ENCODE data around the gene KREMEN1.

KREMEN1 gene

GRCh38 chr22:29194184-29194583 is 121.3 kb downstream of the KREMEN1 start:
- peak; percentile 2 for DNase-seq

GRCh38 chr22:29195118-29195963 is 122.5 kb downstream of the KREMEN1 start:
- DNase-seq, result no peak

GRCh38 chr22:29195964-29196666 is 123.3 kb downstream of the KREMEN1 start:
- no peak for DNase-seq

- no peak for DNase-seq
Measured at GRCh38 chr22:29197096-29197495, 124.3 kb downstream of the KREMEN1 start.

- no peak for DNase-seq
Measured at GRCh38 chr22:29198240-29198639, 125.4 kb downstream of the KREMEN1 start.

- no peak for DNase-seq
Measured at GRCh38 chr22:29199702-29200400, 127.0 kb downstream of the KREMEN1 start.

- no peak for DNase-seq
Measured at GRCh38 chr22:29200901-29201300, 128.1 kb downstream of the KREMEN1 start.

GRCh38 chr22:29201782-29202181 is 128.9 kb downstream of the KREMEN1 start:
- no peak for DNase-seq

GRCh38 chr22:29202212-29203192 is 129.7 kb downstream of the KREMEN1 start:
- DNase-seq, result peak; percentile 56

GRCh38 chr22:29203488-29204454 is 130.9 kb downstream of the KREMEN1 start:
- no peak for DNase-seq

GRCh38 chr22:29204455-29205183 is 131.8 kb downstream of the KREMEN1 start:
- DNase-seq, result no peak

GRCh38 chr22:29205252-29205593 is 132.4 kb downstream of the KREMEN1 start:
- DNase-seq, result peak; percentile 44

- peak; percentile 59 for DNase-seq
Measured at GRCh38 chr22:29205594-29206371, 132.9 kb downstream of the KREMEN1 start, which contains the start of gene EMID1. EMID1 (plus strand) TSS chr22:29205896; CDS start chr22:29206039, 143 bp downstream.

GRCh38 chr22:29206372-29207242 is 133.8 kb downstream of the KREMEN1 start:
- no peak for DNase-seq

- DNase-seq, result no peak
Measured at GRCh38 chr22:29207243-29207550, 134.4 kb downstream of the KREMEN1 start.

- no peak for DNase-seq
Measured at GRCh38 chr22:29207562-29208501, 135.0 kb downstream of the KREMEN1 start.

GRCh38 chr22:29208502-29208862 is 135.6 kb downstream of the KREMEN1 start:
- no peak for DNase-seq
